NCI-H2196 treated with DMSO at 0.1 percent for 48 hours (cell line): ENCODE measurements around the gene WASF3.

ENCODE experiments used
- DNase-seq: peaks from one replicate; lab custom pipeline; 2025; ENCODE audit not compliant: unreplicated experiment; lab: John Stamatoyannopoulos, UW

WASF3 gene

DNA sequence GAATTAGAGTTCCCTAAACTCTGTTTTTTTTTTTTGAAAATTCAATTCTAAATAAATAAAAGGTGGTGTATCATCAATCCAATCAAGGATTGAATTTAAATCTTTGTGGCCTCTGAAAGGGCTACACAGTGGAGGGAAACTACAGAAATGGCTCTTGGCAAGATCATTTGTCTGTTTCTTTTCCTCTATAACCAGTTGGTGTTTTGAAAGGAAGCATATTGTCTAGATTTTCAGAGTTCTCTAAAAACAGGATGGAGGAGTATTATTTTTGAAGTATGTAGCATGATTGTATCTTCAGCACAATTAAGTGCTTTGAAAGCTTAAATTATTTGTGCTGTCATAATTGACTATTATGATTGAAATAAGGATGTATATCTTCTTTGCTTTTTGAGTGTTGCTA lies 29.8 kb downstream of the WASF3 start:
- no peak for DNase-seq

DNA sequence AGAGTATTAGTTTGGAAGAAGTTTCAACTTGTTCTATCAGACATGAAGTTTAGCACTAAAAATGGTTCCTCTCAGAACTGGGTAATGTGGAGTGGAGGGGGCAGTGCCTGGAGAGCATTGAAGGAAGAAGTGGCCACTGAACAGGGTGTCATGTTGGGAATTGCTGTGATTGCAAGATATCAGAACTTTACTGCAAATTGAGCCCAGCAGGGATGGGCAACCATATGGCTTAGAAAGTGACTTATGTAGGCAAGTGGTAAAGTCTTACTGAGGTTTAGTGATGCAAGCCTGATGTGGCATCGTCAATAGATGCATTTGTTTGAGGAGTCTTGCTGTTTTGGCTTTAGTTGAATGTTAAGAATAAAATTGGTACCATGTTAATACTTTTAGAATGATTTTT lies 31.7 kb downstream of the WASF3 start:
- DNase-seq = no peak

- DNase-seq = no peak
These were observed 32.3 kb downstream of the WASF3 start for GRCh38 chr13:26589754-26590153.

- no peak for DNase-seq
These were observed 32.9 kb downstream of the WASF3 start for GRCh38 chr13:26590379-26590778.

GRCh38 chr13:26590951-26591350 lies 33.5 kb downstream of the WASF3 start:
- DNase-seq = no peak

- no peak for DNase-seq
These were observed 34.2 kb downstream of the WASF3 start for GRCh38 chr13:26591672-26592071.

GRCh38 chr13:26593661-26594060 lies 36.2 kb downstream of the WASF3 start:
- no peak for DNase-seq

DNA sequence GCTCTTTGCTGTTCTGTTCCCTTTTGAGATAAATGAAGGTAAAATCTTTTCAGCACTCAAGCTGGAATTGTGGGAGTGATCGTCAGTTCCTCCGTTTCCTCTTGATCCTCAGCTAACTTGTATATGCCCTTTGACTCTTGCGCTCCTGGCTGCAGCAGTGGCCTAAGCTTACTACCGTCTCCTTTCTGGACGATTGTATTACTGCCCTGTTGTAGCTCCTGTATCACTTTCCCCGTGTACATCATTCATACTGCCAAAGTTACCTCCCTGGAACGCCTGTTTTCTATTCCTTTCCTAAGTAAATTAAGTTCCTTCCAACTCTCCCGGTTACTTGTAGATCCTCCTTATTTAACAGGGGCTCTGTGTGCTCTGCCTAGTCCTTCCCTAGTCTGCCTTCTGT lies 36.9 kb downstream of the WASF3 start:
- no peak for DNase-seq

- no peak for DNase-seq
These were observed 39.0 kb downstream of the WASF3 start for GRCh38 chr13:26596458-26596857.

- no peak for DNase-seq
These were observed 41.9 kb downstream of the WASF3 start for GRCh38 chr13:26599403-26599802.

GRCh38 chr13:26599860-26600259 lies 42.4 kb downstream of the WASF3 start:
- DNase-seq = peak; percentile 0

DNA sequence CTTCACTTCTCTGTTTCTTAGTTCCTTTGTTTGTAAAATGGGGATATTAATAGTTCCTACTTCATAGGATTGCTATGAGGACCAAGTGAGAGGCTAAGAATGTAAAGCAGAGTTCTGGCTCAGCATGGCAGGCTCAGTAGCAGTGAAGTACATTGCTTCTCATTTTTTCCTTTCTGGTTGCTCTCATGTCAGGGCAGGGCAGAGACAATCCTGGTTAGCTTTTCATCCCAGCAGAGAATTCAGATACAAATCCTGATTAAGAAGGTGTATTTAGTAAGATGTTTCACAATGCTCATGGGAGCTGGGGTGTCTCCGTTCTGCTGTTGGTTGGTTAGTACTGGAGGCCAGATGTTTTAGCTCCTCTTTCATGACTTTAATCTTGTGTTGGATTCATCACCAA lies 42.9 kb downstream of the WASF3 start:
- DNase-seq = no peak

DNA sequence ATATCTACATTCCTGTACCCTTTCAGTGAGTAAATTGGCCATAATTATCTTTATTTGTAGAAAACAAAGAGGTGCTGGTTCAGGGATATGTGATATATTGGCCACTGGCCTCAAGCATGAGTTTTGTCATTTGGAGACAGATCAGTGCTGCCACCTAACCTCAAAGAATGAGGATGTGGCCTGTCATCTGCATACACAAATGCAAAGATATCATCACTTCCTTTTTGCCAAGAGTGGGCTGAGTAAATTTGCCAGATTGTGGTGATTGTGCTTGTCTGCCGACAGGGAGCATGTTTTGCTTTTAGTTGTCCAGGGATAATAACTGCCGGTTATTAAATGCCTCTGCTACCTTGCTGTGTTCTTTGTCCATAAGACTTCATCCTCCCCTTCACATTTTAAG lies 44.2 kb downstream of the WASF3 start:
- peak; percentile 7 for DNase-seq

DNA sequence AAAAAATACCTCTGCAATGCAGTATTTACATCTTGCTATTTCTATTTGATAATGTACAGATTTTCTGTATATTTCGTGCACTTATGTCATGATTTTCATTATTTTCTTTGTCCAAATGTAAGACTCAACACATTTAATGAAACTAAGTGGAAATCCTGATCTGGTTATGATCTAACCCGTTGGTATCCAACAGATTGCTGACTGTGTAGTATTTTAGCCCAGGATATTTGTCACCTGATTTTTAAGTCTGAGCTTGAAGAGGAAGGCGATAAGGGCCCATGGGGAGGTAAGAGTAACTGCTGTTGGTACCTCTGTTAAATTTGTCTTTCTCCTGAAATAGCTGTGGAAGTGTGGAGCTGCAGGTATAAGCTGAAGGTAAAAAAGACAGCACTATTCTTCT lies 45.3 kb downstream of the WASF3 start:
- no peak for DNase-seq

DNA sequence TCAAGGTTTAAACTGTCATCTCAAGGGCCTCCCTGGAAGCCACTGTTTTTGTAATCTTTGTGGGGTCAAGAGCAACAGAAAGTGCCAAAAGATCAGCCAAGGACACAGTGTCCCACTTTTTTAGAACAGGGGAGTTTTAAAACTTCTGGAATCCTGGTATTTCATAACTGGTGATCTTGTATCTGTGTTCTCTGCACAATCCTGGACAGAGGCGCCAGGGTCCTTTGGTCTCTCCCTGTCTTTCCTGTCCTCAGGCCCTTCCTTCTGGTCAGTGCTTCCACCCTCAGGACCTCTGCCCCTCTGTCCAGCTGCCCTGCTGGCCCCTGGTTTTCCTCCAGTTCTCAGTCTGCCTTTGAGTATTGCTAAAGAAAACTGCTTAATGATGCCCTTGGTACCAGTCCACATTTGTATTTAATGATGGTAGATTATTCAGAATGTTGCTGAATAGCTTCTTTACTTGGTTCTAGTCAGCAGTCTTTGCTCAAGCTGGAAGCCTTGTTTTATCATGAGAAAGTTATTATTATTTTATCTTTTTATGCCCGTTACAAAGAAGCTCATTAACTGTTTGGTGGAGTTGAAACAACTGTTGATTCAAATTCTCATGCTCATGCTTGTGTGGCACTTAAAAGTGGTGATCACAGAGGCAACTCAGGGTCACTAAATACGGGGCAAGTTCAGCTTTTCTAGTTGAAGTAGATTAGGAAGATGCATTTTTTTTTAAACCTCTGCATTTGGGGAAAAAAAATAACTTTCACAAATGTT lies 47.5 kb downstream of the WASF3 start:
- DNase-seq = no peak

DNA sequence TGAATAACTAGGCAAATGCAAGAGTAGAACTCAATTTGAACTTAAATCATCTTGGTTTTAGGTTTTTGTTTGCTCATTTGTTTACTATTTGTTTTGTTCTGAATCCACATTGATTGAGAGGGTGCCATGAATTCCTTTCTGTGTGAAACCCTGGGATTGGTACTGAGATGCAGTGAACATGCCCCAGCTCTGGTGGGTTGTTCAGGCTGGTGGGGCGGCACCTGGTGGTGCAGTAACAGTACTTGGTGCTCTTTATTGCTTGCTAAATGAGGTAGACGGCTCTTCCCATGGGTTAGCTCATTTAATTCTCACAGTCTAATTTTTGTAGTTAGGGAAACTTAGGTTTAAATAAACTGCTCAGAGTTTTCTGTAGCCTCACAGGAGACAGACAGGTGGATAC lies 48.4 kb downstream of the WASF3 start:
- DNase-seq = no peak

- DNase-seq = no peak
These were observed 49.1 kb downstream of the WASF3 start for GRCh38 chr13:26606631-26607030.

DNA sequence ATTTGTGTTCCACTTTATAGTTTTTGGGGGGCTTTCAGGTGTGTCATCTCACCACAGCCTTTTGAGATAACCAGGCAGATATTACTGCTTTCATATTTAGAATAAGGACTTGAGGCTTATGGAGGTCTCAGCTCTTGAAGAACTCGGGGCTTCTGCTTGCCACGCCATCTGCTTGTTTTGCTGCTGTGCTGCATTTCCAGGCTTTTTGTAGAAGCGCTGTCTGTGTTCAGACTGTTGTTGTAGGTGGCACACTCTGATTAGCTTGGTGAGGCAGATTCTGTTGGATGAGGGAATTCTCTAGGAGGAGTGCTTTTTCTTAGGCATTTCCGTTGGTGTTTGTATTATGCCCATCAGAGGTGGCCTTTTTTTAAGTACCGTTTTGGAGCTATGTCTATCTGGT lies 57.2 kb downstream of the WASF3 start:
- DNase-seq = no peak

- DNase-seq = no peak
These were observed 58.6 kb downstream of the WASF3 start for GRCh38 chr13:26616126-26616525.

GRCh38 chr13:26618726-26619125 lies 61.2 kb downstream of the WASF3 start:
- DNase-seq = no peak

GRCh38 chr13:26619358-26619757 lies 61.9 kb downstream of the WASF3 start:
- no peak for DNase-seq

DNA sequence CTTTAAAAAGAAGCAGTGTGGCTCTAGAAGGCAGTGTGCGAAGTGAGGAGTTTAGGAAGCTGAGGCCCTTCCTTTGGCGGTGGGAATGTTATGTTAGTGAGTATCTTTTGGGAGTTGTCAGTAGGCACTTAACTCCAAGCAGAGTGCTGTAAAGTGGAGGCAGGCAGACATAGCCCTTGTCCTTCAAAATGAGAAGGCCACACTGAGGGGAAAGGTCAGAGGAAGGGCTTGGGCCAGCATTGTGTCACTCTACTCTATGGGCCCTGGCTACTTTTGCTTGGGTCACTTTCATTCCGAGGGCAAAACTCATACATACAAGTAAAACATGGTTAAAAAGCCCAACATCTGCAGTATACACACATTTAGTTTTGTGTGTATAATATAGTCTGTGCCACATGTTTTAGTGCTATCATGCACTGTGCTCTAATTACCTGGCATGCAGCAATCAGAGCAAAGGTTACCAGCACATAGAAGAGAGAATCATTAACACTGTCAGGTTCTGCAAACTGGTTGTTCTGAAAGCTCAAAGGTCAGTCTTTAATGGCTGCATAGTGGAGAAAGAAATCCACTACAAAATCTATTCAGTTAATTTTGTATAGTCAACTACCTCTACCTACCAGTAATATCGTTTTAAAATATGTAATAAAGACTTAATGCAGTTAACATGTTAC lies 64.4 kb downstream of the WASF3 start:
- no peak for DNase-seq

GRCh38 chr13:26623125-26623524 lies 65.6 kb downstream of the WASF3 start:
- no peak for DNase-seq
